ENCODE results near the gene PRKCA. TPM values are rescaled to one million over a fixed set of nuclear protein-coding genes. Genes with fewer than 3 reads are reported as not detected.

The PRKCA gene
- polyA plus RNA-seq, 2 of the 4 experiments (the other 2 are of a cell fraction), result 28.8 to 65.0 TPM

- TF ChIP-seq REST (IDR thresholded peaks at IDR 0.05), result no peak
- TF ChIP-seq TP53 (CRISPR knock-in tag; IDR thresholded peaks at IDR 0.05), result no peak
- no peak for TF ChIP-seq SREBF2 (IDR thresholded peaks at IDR 0.05)
Measured at GRCh38 chr17:66414561-66415175, 112.3 kb downstream of the PRKCA start (continued).

- CTCF ChIA-PET, result interaction anchor here (0.6 to 1.6 kb wide), 9 partner anchors 13 to 1276 kb away, joined by 3 to 5 read pairs (median 3); no protein-coding TSS in a partner anchor
- peak in 1 of 2 experiments; percentile 45; a peak in 2 of 6 replicates for ATAC-seq
- WGBS (ENCODE audit: missing lambda C conversion rate), result 44% methylated on average over 11 of the region's 11 CpGs
- TF ChIP-seq RFX5 (IDR thresholded peaks at IDR 0.05), result no peak
- no peak for TF ChIP-seq KDM1A (IDR thresholded peaks at IDR 0.05; ENCODE audit: low read depth)
- TF ChIP-seq HOXB13 (CRISPR knock-in tag; IDR thresholded peaks at IDR 0.05; ENCODE audit: low read depth), result no peak
- no peak for TF ChIP-seq TFCP2L1 (CRISPR knock-in tag; IDR thresholded peaks at IDR 0.05)
- no peak for TF ChIP-seq NPAS2 (CRISPR knock-in tag; IDR thresholded peaks at IDR 0.05; ENCODE audit: borderline replicate concordance)
- no peak for TF ChIP-seq ELK1 (IDR thresholded peaks at IDR 0.05; ENCODE audit: low read depth, low read length)
- no peak for TF ChIP-seq ZNF302 (CRISPR knock-in tag; IDR thresholded peaks at IDR 0.05)
- no peak for TF ChIP-seq EHF (CRISPR knock-in tag; IDR thresholded peaks at IDR 0.05)
- no peak for TF ChIP-seq SMC3 (IDR thresholded peaks at IDR 0.05)
- no peak for TF ChIP-seq ZSCAN20 (CRISPR knock-in tag; IDR thresholded peaks at IDR 0.05)
- no peak for TF ChIP-seq USF2 (IDR thresholded peaks at IDR 0.05)
- no peak for TF ChIP-seq EP300 (IDR thresholded peaks at IDR 0.05)
- TF ChIP-seq TP53 (CRISPR knock-in tag; IDR thresholded peaks at IDR 0.05), result no peak
- no peak for TF ChIP-seq BCL3 (IDR thresholded peaks at IDR 0.05)
- no peak for TF ChIP-seq REST (IDR thresholded peaks at IDR 0.05)
- no peak for TF ChIP-seq KDM5A (IDR thresholded peaks at IDR 0.05)
- no peak for TF ChIP-seq ZC3H11A (IDR thresholded peaks at IDR 0.05)
- TF ChIP-seq E2F6 (IDR thresholded peaks at IDR 0.05; ENCODE audit: borderline replicate concordance, low read depth), result no peak
- TF ChIP-seq RCOR1 (IDR thresholded peaks at IDR 0.05; ENCODE audit: low read depth, low read length), result no peak
- no peak for TF ChIP-seq JUNB (IDR thresholded peaks at IDR 0.05)
- Histone ChIP-seq H3K4me3 (no peak overlapping the region), H3K27ac (peak overlapping the region; percentile 46 to 76), H3K4me2 (peak overlapping the region; percentile 56), H3K9me3 (no peaks in the 10 kb centered on the region), H3K4me1 (peaks cover 52% of the 10 kb centered on the region)
- no peak for DNase-seq (ENCODE audit: low read depth in 1 of 2, low spot score in 1 of 2)
- POLR2A ChIA-PET, result interaction anchor here (1.0 kb wide), 1 partner anchor 9 kb away, joined by 3 read pairs; no protein-coding TSS in a partner anchor
- FAIRE-seq, result peak; percentile 23
Measured at GRCh38 chr17:66415366-66416206, 113.2 kb downstream of the PRKCA start.
